HG03571 (cell line): ENCODE measurements around the gene LAYN.

ENCODE experiments used
- ATAC-seq: cut with Tn5 transposase; IDR thresholded peaks from one replicate; pipeline ENCODE4 v1.9.1; 2021; ENCODE audit not compliant: unreplicated experiment

Gene LAYN

GRCh38 chr11:111531136-111531535, 9.4 kb upstream of the LAYN start:
- no peak for ATAC-seq

GRCh38 chr11:111531687-111532364, 8.7 kb upstream of the LAYN start:
- ATAC-seq = no peak

GRCh38 chr11:111532365-111532709, 8.2 kb upstream of the LAYN start:
- no peak for ATAC-seq

GRCh38 chr11:111535281-111535680, 5.2 kb upstream of the LAYN start:
- no peak for ATAC-seq

GRCh38 chr11:111537336-111537860, 3.1 kb upstream of the LAYN start:
- ATAC-seq = no peak

GRCh38 chr11:111538407-111539114, 2.0 kb upstream of the LAYN start:
- no peak for ATAC-seq

DNA sequence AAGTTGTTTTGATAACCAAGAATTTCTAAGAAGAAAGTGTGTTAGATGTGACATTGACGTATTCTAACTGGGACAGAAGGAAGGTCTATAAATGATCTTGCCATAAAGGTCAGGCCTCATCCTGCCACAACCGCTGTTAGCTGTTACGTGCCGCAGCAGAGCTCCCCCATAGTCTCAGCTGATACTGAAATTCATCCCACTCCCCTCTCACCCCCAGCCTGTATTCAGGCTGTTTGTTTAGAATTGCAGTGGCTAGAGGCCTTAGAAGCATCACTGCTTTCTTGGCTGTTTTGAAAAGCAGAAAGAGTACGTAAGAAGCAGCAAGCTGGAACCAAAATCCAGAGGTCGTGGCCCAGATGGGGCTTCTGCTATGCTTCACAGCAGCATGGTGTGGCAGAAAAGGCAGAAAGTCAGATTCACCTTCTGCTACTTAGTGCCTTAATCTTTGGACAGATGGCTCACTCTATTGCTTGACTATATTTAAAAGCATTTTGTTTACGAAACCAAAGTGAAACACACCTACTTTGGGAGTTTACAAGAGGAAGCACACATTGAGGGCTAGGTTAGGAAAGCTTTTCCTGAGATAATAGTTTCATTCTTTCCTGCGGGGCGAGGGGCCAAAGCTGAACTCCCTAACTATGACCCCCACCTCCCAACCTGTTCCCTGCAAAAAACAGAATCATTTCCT, 950 bp upstream of the LAYN start:
- no peak for ATAC-seq

- no peak for ATAC-seq
These were observed 375 bp downstream of the LAYN start for GRCh38 chr11:111540937-111541253.

DNA sequence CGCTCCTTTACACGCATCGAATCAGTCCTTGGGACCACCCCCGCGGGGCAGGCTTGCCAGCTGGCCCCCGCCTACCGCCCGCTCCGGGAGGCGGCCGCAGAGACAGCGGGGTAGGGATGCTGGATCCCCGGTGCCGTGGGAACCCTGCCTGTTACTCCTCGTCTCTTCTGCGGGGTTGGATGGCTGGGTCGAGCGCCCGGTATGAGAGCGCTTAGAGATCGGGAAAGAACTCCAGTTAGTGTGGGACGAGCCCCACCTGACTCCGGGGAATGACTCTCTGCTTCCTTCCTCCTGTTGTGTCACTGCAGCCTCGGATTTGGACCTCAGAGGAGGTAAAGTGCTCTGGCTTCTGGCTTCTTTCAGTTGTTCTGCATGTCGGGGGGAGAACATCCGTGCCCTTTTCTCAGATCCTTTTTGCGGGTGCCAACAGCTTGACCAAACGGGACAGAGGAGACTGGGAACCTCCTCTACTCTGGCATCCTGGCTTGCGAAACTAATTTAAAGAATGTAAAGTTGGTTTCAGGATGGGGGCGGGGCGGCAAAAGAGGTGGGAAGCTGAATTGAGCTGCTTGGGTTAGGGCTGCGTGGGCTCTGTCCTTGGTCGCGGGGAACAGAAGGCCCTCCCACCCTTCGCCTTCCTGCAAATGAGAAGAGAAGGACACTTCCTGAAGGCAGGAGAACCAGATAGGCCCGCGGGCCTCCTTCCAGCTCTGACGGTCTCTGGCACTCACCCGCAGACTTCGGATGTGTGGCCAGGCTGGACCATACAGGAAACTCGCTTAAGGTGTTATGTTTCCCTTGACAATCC, 938 bp downstream of the LAYN start:
- ATAC-seq = no peak

DNA sequence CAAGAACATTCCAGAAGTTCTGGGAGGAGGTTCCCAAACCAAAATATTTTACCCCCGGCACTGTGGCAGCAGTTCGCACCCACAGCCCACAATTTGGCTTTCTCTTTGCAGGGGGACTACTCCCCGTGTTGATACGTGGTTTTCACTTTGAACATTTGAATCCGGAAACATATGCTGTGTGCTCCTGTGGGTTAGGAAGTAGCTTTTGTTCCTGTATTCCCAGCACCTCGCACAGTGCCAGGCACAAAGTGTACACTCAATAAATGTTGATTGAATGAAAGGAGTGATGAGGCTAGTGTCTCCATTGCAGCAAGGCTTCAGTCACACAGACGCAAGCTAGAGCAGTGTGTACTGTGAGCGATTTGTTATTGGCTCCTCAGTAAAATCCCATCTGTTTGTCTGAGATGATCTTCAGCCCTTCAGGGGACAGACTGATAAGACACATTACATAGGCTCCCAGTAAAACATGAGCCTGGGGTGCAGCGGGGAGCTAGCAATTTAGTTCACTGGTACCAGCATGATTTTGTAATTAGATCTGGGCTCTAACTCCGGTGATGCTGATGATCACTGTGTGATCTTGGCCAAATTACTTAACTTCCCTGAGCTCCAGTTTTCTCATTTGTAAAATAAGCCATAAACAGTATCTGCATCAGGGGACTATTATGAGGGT, 2.2 kb downstream of the LAYN start:
- no peak for ATAC-seq

DNA sequence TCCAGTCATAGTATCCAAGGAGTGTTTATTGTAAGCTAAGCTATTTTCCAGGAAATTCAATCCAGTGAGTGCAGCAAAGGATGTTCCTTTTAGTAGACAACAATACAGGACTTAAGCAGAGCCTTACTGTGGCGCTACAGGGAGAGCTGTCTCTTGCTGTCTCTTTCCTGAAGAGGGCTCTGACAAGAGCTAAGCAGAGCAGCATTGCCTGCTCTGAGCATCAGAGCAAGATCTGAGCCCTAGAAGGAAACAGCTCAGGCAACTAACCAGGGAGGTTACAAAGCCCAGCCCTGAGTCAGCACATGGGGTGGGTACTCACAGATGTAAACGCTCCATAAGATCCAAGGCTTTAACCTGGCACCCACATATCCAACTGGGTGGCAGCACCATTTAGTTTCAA, 8.0 kb downstream of the LAYN start:
- ATAC-seq = no peak

- no peak for ATAC-seq
These were observed 8.8 kb downstream of the LAYN start for GRCh38 chr11:111549196-111549868.

- ATAC-seq = no peak
These were observed 9.3 kb downstream of the LAYN start for GRCh38 chr11:111549869-111550203.

DNA sequence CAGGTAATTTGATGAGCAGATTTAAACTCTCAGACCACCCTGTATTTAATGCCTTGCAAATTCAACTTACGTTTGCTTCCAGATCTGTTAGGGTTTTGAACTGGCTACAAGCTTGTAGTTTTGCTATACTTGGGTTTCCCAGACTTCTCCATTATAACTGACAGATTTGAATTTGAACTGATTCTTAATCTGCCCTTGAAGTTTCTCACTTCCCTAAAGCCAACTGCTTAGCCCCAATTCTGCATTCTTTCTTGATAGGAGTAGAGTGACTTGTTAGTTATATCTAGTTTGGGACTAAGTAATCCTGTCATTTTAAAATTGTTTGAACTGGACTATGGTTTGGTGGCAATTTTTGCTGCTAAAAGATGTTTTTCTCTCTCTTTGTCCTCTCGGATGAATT, 9.7 kb downstream of the LAYN start:
- no peak for ATAC-seq

- no peak for ATAC-seq
These were observed 14.0 kb downstream of the LAYN start for GRCh38 chr11:111554532-111554931.

GRCh38 chr11:111555255-111555654, 14.7 kb downstream of the LAYN start:
- no peak for ATAC-seq

GRCh38 chr11:111557425-111558111, 17.0 kb downstream of the LAYN start:
- ATAC-seq = no peak

DNA sequence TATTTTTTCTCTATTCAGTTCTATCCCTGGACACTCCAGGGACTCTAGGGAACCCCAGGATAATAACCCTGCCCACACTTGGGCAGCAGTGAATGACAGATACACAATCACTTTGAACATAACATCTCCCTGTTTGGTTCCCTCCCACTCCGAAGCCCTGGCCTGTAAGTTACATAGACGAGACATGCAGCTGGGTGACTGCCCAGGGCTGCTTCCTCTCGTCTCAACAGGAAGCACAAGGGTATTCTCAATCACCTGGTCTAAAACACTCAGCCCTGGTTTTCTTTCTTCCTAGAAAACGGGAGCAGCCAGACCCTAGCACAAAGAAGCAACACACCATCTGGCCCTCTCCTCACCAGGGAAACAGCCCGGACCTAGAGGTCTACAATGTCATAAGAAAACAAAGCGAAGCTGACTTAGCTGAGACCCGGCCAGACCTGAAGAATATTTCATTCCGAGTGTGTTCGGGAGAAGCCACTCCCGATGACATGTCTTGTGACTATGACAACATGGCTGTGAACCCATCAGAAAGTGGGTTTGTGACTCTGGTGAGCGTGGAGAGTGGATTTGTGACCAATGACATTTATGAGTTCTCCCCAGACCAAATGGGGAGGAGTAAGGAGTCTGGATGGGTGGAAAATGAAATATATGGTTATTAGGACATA, 19.4 kb downstream of the LAYN start:
- no peak for ATAC-seq

DNA sequence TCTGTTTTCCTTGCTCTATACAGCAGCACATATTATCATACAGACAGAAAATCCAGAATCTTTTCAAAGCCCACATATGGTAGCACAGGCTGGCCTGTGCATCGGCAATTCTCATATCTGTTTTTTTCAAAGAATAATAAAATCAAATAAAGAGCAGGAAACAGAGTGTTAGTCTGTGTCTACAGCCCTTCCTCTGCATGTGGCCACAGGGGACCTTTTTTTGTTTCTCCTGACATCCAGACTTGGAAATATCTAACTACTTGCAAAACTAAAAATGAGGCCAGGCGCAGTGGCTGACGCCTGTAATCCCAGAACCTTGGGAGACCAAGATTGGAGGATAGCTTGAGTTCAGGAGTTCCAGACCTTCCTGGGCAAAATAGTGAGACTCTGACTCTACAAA, 20.3 kb downstream of the LAYN start:
- no peak for ATAC-seq
